DMS114 treated with DMSO at 0.1 percent for 48 hours (cell line): ENCODE data around the gene HEXIM1.

ENCODE experiments used
- DNase-seq: peaks from one replicate; lab custom pipeline; 2025; ENCODE audit not compliant: unreplicated experiment; lab: John Stamatoyannopoulos, UW

HEXIM1 gene

GRCh38 chr17:45145035-45145389, 3.3 kb upstream of the HEXIM1 start:
- DNase-seq = no peak

- no peak for DNase-seq
These were observed 2.1 kb upstream of the HEXIM1 start for GRCh38 chr17:45146166-45146565.

- no peak for DNase-seq
These were observed 1.7 kb upstream of the HEXIM1 start for GRCh38 chr17:45146592-45146889.

- DNase-seq = peak; percentile 33
These were observed 1.2 kb upstream of the HEXIM1 start for GRCh38 chr17:45146890-45147580.

GRCh38 chr17:45147581-45148182, 593 bp upstream of the HEXIM1 start:
- peak; percentile 88 for DNase-seq

GRCh38 chr17:45149037-45149668, 878 bp downstream of the HEXIM1 start:
- DNase-seq = peak; percentile 49

- DNase-seq = peak; percentile 58
These were observed 1.7 kb downstream of the HEXIM1 start for GRCh38 chr17:45149669-45150664.

GRCh38 chr17:45150911-45151809, 2.9 kb downstream of the HEXIM1 start:
- peak; percentile 47 for DNase-seq

- DNase-seq = no peak
These were observed 6.8 kb downstream of the HEXIM1 start for GRCh38 chr17:45155029-45155428.

- DNase-seq = no peak
These were observed 7.2 kb downstream of the HEXIM1 start for GRCh38 chr17:45155483-45155882.

GRCh38 chr17:45156242-45156641, 8.0 kb downstream of the HEXIM1 start:
- DNase-seq = no peak

- DNase-seq = no peak
These were observed 12.4 kb downstream of the HEXIM1 start for GRCh38 chr17:45160447-45161287.

GRCh38 chr17:45161288-45162024, 13.2 kb downstream of the HEXIM1 start, which contains the start of gene HEXIM2:
TSS of gene HEXIM2 (plus strand) at chr17:45161875. CDS start at chr17:45162794, 919 bp downstream.
- DNase-seq = peak; percentile 99

GRCh38 chr17:45162025-45162687, 13.9 kb downstream of the HEXIM1 start:
- no peak for DNase-seq

GRCh38 chr17:45164734-45165269, 16.5 kb downstream of the HEXIM1 start:
- no peak for DNase-seq

- no peak for DNase-seq
These were observed 20.9 kb downstream of the HEXIM1 start for GRCh38 chr17:45168991-45169752.

- DNase-seq = no peak
These were observed 22.1 kb downstream of the HEXIM1 start for GRCh38 chr17:45170280-45170930.
